ENCODE results near the gene ATXN2.
"Not testable (repeated sequence)": the region's sequence is repeated elsewhere in the genome, so short reads cannot be mapped to it uniquely, and the experiment has no call there.

Gene ATXN2

GRCh38 chr12:111570084-111570961 is 28.8 kb downstream of the ATXN2 start:
- no peak for DNase-seq

GRCh38 chr12:111569363-111570083 is 29.6 kb downstream of the ATXN2 start:
- DNase-seq = no peak

GRCh38 chr12:111560844-111561243 is 38.3 kb downstream of the ATXN2 start:
- DNase-seq = not testable (repeated sequence)

- DNase-seq = no peak
Observed at GRCh38 chr12:111558107-111558376, 41.1 kb downstream of the ATXN2 start.

GRCh38 chr12:111557271-111558106 is 41.6 kb downstream of the ATXN2 start:
- no peak for DNase-seq

GRCh38 chr12:111556676-111557075 is 42.4 kb downstream of the ATXN2 start:
- no peak for DNase-seq

GRCh38 chr12:111555313-111555712 is 43.8 kb downstream of the ATXN2 start:
- DNase-seq = not testable (repeated sequence)

GRCh38 chr12:111546758-111547383 is 52.2 kb downstream of the ATXN2 start:
- DNase-seq = no peak

GRCh38 chr12:111546171-111546570 is 52.9 kb downstream of the ATXN2 start:
- DNase-seq = no peak

- no peak for DNase-seq
Observed at GRCh38 chr12:111544032-111544431, 55.1 kb downstream of the ATXN2 start.

- DNase-seq = no peak
Observed at GRCh38 chr12:111532751-111533150, 66.4 kb downstream of the ATXN2 start.

- DNase-seq = peak; percentile 41
Observed at GRCh38 chr12:111529424-111530368, 69.4 kb downstream of the ATXN2 start.

- no peak for DNase-seq
Observed at GRCh38 chr12:111523587-111524167, 75.4 kb downstream of the ATXN2 start.

GRCh38 chr12:111521801-111522200 is 77.3 kb downstream of the ATXN2 start:
- no peak for DNase-seq

- no peak for DNase-seq
Observed at GRCh38 chr12:111519937-111520336, 79.2 kb downstream of the ATXN2 start.

- DNase-seq = no peak
Observed at GRCh38 chr12:111519083-111519482, 80.0 kb downstream of the ATXN2 start.

GRCh38 chr12:111507719-111508118 is 91.4 kb downstream of the ATXN2 start:
- DNase-seq = not testable (repeated sequence)

- DNase-seq = not testable (repeated sequence)
Observed at GRCh38 chr12:111507258-111507657, 91.9 kb downstream of the ATXN2 start.

GRCh38 chr12:111506260-111506659 is 92.9 kb downstream of the ATXN2 start:
- no peak for DNase-seq

GRCh38 chr12:111505601-111506036 is 93.5 kb downstream of the ATXN2 start:
- DNase-seq = no peak

GRCh38 chr12:111503116-111503515 is 96.0 kb downstream of the ATXN2 start:
- DNase-seq = no peak
